SK-N-DZ (cell line): ENCODE results near the gene PDF.
A peak's percentile ranks its signal among the peaks of the same experiment; 100 is the strongest.

Experiments used
- DNase-seq: peaks from one replicate; pipeline ENCODE4 v3.0.0-alpha.2; 2015; ENCODE audit warnings: low spot score

The PDF gene

GRCh38 chr16:69339289-69340094 is 9.1 kb upstream of the PDF start, which contains the start of the genes COG8 and NIP7:
Gene COG8, minus strand, starts transcription at chr16:69339564. Its CDS starts 12 bp downstream, at chr16:69339552.
Gene NIP7, plus strand, starts transcription at chr16:69339772. Its CDS starts 58 bp downstream, at chr16:69339830.
- DNase-seq, result peak; percentile 99

- no peak for DNase-seq
Measured at GRCh38 chr16:69338557-69339288, 8.3 kb upstream of the PDF start.

GRCh38 chr16:69334696-69335095 is 4.3 kb upstream of the PDF start:
- no peak for DNase-seq

- DNase-seq, result no peak
Measured at GRCh38 chr16:69329369-69330285, 761 bp downstream of the PDF start.

- DNase-seq, result no peak
Measured at GRCh38 chr16:69328854-69329316, 1.5 kb downstream of the PDF start.

- DNase-seq, result no peak
Measured at GRCh38 chr16:69327585-69328310, 2.6 kb downstream of the PDF start.

DNA sequence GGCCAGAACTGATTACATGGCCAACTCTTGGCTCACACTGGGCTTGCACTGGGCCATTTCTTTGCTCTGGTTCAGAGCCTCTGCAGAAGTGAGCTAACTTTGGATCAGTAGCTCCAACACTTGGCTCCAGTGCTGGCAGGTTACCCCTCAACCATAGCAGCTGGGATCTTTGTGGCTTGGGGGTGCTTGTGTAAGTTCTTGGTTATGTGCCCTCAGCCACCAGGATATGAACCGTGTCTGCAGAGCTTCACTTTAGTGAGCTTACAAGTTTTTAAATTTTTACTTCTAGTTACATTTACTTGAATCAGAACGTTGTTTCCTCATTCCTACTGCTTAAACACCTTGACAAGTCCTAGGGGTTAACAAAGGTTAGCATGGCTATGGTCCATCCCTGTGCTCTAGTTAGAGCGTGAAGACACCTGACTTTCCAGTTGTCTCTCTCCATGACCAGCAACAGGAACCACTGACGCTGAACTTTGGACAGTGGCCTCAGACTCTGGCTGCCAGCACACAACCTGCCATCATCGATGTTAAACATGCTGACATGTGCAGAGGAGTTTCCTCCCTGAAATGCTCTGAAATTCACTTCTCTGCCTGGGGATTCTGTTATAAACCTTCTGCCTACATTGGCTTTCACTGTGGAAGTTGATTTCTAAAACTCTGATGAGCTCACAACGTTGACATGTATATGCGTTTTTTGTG is 4.1 kb downstream of the PDF start:
- DNase-seq, result no peak

GRCh38 chr16:69325784-69326171 is 4.6 kb downstream of the PDF start:
- no peak for DNase-seq

DNA sequence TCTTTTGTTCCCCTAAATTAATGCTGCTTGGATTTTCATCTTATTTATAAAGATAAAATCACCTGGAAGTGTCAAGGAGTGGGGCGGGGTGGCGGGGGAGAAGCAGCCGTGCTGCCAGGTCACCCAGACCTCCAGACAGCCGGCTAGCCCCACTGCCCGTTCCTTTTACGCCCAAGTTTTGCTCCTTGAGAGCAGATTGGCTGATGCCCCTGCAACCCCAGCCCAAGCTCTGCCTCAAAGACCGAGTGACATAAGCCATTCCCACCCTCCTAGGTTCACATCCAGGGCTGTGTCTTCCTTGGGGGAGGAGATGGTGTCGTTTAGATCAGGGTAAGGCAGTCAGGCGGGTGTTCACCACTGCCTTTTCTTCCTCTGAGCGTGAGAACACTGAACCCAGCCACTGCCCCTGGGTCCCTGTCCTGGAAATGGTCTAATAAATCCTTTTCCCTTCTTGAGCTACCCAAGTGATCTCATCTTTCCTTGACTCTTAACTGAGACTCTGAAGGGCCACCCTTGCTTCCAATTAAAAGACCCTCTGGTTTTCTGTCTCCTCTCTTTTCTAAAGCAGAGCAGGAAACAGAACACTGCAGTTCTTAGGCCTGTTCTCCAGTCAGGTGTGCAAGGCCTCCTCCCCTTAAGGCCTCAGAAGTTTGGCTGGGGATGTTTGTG is 5.7 kb downstream of the PDF start:
- no peak for DNase-seq

DNA sequence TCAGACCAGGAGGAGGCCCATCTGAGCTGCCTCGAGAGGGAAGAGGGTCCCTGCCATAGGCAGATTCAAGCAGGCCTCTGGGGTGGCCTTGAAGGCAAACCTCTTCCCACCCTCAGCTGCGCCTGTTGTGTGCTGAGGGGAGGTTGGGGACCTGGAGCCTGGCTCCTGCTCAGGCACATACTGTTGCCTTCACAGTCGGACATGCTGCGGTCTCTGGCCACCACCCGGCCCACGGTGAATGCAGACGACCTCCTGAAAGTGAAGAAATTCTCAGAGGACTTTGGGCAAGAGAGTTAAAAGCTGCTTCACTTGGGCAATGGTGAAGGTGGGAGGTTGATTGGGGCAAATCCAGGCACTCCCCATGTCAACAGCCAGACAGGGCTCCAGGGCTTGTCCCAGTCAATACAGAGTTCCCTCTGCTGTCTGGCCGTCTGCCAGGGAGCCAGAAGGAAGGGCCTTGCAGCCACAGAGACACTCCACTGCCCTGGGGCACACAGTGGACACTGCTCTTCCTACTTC is 6.3 kb downstream of the PDF start:
- DNase-seq, result no peak

GRCh38 chr16:69323415-69323814 is 7.0 kb downstream of the PDF start:
- DNase-seq, result no peak

GRCh38 chr16:69322343-69322742 is 8.0 kb downstream of the PDF start:
- no peak for DNase-seq

GRCh38 chr16:69321080-69321479 is 9.3 kb downstream of the PDF start:
- no peak for DNase-seq

DNA sequence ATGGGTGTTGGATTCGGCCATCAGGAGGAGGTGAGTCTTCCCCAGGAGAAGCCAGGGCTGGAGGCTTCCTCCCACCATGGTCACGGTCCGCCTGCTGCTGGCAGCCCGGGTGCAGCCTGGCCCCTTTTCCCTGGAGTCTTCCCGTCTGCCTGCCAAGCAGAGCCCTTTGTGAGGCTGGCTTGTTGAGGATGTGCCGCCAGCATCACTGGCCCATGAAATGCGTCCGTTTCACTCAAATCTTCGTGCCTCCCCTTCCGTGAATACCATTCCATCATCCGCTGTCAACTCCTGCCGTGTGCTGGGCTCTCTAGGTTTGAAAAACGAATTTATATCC is 9.7 kb downstream of the PDF start:
- DNase-seq, result no peak

- no peak for DNase-seq
Measured at GRCh38 chr16:69319826-69320739, 10.3 kb downstream of the PDF start.

DNA sequence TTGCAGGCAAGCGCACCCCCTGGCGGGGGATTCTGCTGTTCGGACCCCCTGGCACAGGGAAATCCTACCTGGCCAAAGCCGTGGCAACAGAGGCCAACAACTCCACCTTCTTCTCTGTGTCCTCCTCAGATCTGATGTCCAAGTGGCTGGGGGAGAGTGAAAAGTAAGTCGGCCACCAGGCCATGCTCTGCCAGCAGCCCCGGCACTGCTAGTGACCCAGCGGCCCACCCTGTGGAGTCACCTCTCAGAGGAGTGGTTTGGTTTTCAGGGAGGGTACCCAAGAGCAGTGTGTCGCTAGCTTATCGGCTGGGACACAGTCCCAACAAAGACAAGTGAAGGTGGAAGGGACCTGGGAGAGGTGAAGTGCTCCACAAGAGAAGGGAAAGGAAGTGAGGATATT is 11.0 kb downstream of the PDF start:
- no peak for DNase-seq

DNA sequence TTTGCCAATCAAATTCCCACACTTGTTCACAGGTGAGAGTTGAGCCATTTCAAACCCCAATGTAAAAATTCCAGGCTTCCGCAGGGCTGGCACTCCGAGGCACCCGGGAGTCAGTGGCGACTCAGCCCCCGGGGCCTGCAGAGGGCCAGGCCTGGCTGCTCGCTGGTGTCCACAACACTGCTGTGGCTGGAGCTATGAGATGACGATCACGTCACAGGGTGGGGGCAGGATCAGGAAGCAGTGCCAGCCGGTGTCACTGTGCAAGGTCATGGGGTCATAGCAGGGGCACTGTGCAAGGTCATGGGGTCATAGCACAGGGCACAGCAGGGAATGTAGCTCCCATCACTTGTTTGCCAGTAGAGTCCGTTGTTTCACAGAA is 11.5 kb downstream of the PDF start:
- DNase-seq, result no peak

DNA sequence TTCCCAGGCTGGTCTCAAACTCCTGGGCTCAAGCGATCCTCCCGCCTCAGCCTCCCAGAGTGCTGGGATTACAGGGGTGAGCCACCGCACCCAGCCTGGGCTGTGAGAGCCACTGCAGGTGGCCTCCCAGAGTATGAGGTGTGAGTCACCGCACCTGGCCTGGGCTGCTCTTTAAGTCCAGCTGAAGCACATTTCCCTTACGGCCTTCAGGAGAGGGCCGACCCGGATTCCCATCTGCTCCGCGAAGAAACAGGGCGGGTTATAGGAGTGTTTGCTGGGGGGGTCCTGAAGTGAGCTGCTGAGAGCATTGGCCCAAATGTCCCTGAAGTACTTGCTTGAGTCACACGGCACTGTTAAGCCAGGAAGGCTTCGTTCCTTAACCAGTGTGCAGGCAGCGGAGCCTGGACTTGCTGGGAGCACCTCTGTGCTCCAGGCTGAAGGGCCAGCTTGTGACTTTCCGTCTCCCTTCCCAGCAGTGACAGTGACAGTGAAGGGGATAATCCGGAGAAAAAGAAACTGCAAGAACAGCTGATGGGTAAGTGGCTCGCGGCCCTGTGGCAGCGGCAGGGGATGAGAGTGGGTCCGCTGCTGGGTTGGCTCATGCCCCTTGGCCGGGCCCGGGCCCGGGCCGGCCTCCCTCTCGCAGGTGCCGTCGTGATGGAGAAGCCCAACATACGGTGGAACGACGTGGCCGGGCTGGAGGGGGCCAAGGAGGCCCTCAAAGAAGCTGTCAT is 12.0 kb downstream of the PDF start:
- no peak for DNase-seq
